Measurements from ENCODE around the gene COL6A6.

- no peak for TF ChIP-seq CTCF (IDR thresholded peaks at IDR 0.05)
- TF ChIP-seq POLR2A (IDR thresholded peaks at IDR 0.05) = no peak
Measured at GRCh38 chr3:130528120-130528519, 11.1 kb downstream of the COL6A6 start.

All from uterus (tissue), 2 donors.